Measurements from ENCODE around the gene ADGRG4.

GRCh38 chrX:136423724-136424123, 123.0 kb downstream of the ADGRG4 start:
- TF ChIP-seq CTCF (conservative IDR thresholded peaks at IDR 0.05; ENCODE audit: low read depth, low read length) (no peak), EZH2phosphoT487 (IDR thresholded peaks at IDR 0.05; ENCODE audit: borderline replicate concordance, low read length) (no peak)

Measured in PC-3 (cell line).